SH-SY5Y (cell line): ENCODE results near the gene CCDC183.

Source experiments
- GATA2 ChIP-seq: IDR thresholded peaks from 2 replicates; pipeline ENCODE4 v1.6.1; 2011; ENCODE audit warnings: mild to moderate bottlenecking, low read depth, low read length
- GATA3 ChIP-seq: IDR thresholded peaks from 2 replicates; pipeline ENCODE4 v1.6.1; 2011; ENCODE audit warnings: low read depth, mild to moderate bottlenecking, low read length, moderate library complexity

CCDC183 gene

GRCh38 chr9:136757751-136758140 is 38.4 kb upstream of the CCDC183 start:
- no peak for TF ChIP-seq GATA3
- no peak for TF ChIP-seq GATA2

- no peak for TF ChIP-seq GATA3
- no peak for TF ChIP-seq GATA2
Measured at GRCh38 chr9:136759001-136759400, 37.1 kb upstream of the CCDC183 start.

GRCh38 chr9:136759436-136760325 is 36.5 kb upstream of the CCDC183 start:
- TF ChIP-seq GATA2 (no peak), GATA3 (no peak)

- TF ChIP-seq GATA2 (no peak), GATA3 (no peak)
Measured at GRCh38 chr9:136760424-136760823, 35.7 kb upstream of the CCDC183 start.

- peak; percentile 45; the same call in 1 of the 2 replicates for TF ChIP-seq GATA2
Measured at GRCh38 chr9:136760834-136761544, 35.1 kb upstream of the CCDC183 start.

GRCh38 chr9:136761545-136761981 is 34.6 kb upstream of the CCDC183 start:
- TF ChIP-seq GATA2, result no peak
- no peak for TF ChIP-seq GATA3

GRCh38 chr9:136762221-136762691 is 33.9 kb upstream of the CCDC183 start:
- TF ChIP-seq GATA2 (no peak), GATA3 (no peak)

GRCh38 chr9:136762915-136763648 is 33.1 kb upstream of the CCDC183 start:
- TF ChIP-seq GATA3, result no peak
- no peak for TF ChIP-seq GATA2

GRCh38 chr9:136763649-136764035 is 32.5 kb upstream of the CCDC183 start:
- TF ChIP-seq GATA3, result no peak
- TF ChIP-seq GATA2, result no peak

GRCh38 chr9:136764301-136764891 is 31.7 kb upstream of the CCDC183 start, which contains the start of gene LCN15:
Gene LCN15 (minus strand): TSS chr9:136764518. CDS start chr9:136764488, 30 bp downstream.
- no peak for TF ChIP-seq GATA2
- no peak for TF ChIP-seq GATA3

- TF ChIP-seq GATA3 (no peak), GATA2 (no peak)
Measured at GRCh38 chr9:136765041-136765440, 31.1 kb upstream of the CCDC183 start.

- TF ChIP-seq GATA3, result no peak
- TF ChIP-seq GATA2, result no peak
Measured at GRCh38 chr9:136769710-136770191, 26.4 kb upstream of the CCDC183 start.

GRCh38 chr9:136771907-136772415 is 24.2 kb upstream of the CCDC183 start:
- TF ChIP-seq GATA3, result no peak
- no peak for TF ChIP-seq GATA2
